SKM-1 (cell line): ENCODE results near the gene CAPN6.

Experiments
- DNase-seq: peaks from one replicate; lab custom pipeline; 2025; ENCODE audit not compliant: unreplicated experiment; lab: John Stamatoyannopoulos, UW

CAPN6 gene

DNA sequence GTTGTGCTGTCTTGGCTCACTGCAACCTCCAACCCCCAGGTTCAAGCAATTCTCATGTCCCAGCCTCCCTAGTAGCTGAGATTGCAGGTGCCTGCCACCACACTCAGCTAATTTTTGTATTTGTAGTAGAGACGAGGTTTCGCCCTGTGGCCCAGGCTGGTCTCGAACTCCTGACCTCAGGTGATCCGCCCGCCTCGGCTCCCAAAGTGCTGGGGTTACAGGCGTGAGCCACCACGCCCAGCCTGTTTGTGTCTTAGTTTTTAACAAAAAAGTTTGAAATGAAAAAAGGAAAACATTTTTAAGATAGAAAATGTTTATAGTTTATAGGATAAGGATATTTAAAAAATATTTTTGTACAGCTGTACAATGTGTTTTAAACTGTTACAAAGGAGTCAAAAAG is 62.4 kb downstream of the CAPN6 start:
- no peak for DNase-seq

DNA sequence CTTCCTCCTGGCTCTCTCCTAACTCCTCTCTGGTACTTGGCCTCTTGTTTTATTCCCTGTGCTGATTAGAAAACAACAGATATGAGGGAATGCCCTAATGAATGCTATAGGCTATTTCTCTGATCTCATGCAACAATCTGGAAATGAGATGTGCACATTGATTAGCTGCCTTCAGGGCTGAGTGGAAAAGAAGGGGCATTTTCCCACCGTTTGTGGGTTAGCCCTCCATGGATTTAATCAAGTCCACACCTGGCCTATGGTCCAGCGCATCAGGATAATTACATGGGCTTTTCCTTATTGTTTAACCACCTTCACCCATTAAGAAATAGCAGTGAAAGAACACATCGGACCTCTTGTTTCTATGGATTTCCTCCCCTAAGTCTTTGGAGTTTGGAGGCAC is 70.0 kb downstream of the CAPN6 start:
- no peak for DNase-seq

DNA sequence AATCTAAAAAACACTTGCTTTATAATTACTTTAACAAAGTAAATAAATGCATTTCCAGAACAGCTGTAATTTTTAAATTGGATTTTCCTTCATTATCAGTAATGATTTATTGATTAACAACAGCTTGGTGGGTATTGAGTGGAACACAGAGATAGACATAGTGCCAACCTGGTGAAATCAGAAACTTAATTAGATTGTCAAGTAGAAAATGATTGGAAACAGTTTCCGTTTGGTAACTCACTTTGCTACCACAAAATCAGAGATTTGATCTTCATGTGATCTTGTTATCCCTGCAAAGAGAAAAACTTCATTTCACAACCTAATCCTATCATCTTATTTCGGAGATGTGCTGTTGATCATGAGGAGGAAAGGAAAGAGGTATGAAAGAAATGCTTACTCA is 70.8 kb downstream of the CAPN6 start:
- no peak for DNase-seq
